Regular cardiac myocyte (primary cell): ENCODE data around the gene DCBLD2. TPM values are rescaled to one million over a fixed set of nuclear protein-coding genes. Genes with fewer than 3 reads are reported as not detected.

Experiments used
- total RNA-seq: library from RNA; depleted of rRNA; stranded (reverse); fragments of >200 nt; gene quantifications from 2 replicates; pipeline ENCODE4 v1.2.3, GENCODE V29; 2014

Gene DCBLD2
- 481 and 809 TPM in 2 replicates for total RNA-seq

GRCh38 chr3:98901392-98902350, at the start of gene DCBLD2:
DCBLD2 (minus strand) TSS chr3:98901695; CDS start chr3:98901326, 369 bp downstream.

DNA sequence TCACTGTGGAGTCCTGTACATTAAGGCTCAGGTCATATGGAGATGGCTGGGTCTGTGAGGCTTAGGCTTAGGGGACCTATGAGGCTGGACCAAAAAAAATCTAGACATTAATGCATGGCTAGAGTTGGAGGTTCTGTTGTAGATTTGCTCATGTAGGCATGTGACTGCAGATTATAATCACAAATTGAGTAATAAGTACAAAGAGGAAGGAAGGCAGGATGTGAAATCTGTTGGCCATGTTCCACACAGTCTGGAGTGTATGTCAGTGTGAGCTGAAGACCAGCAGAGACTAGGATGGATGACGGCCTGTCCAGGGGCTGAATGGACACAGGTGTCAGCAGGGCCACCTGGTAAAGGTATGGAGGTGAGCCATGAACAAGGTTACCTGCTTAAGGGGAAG, 138.4 kb downstream of the DCBLD2 start, which contains the start of gene ST3GAL6:
Gene ST3GAL6, plus strand, starts transcription at position 265 of the 400 bp plus-strand sequence. CDS start 5,101 bp downstream, outside the sequence.

Other genes starting within 250 kb of the DCBLD2 start
- gene ST3GAL6, start 138.4 kb downstream of the DCBLD2 start, total RNA-seq, result 10.4 and 19.4 TPM in 2 replicates